Measurements from ENCODE around the gene UBA5.

GRCh38 chr3:132626955-132627354 is 33.2 kb upstream of the UBA5 start:
- TF ChIP-seq, protein P1, sequence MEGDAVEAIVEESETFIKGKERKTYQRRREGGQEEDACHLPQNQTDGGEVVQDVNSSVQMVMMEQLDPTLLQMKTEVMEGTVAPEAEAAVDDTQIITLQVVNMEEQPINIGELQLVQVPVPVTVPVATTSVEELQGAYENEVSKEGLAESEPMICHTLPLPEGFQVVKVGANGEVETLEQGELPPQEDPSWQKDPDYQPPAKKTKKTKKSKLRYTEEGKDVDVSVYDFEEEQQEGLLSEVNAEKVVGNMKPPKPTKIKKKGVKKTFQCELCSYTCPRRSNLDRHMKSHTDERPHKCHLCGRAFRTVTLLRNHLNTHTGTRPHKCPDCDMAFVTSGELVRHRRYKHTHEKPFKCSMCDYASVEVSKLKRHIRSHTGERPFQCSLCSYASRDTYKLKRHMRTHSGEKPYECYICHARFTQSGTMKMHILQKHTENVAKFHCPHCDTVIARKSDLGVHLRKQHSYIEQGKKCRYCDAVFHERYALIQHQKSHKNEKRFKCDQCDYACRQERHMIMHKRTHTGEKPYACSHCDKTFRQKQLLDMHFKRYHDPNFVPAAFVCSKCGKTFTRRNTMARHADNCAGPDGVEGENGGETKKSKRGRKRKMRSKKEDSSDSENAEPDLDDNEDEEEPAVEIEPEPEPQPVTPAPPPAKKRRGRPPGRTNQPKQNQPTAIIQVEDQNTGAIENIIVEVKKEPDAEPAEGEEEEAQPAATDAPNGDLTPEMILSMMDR (IDR thresholded peaks at IDR 0.05): no peak
- no peak for TF ChIP-seq POLR2A (IDR thresholded peaks at IDR 0.05)
- no peak for TF ChIP-seq EP300 (IDR thresholded peaks at IDR 0.05)
